ENCODE data around the gene DLEC1. TPM values are rescaled to one million over a fixed set of nuclear protein-coding genes. Genes with fewer than 3 reads are reported as not detected.

The DLEC1 gene
- total and polyA plus RNA-seq, 9 of the 15 experiments (the other 6 are each of a cell fraction or from before 2014, with no cell fraction given) = 0.07 to 0.08 TPM; not detected in 7

DNA sequence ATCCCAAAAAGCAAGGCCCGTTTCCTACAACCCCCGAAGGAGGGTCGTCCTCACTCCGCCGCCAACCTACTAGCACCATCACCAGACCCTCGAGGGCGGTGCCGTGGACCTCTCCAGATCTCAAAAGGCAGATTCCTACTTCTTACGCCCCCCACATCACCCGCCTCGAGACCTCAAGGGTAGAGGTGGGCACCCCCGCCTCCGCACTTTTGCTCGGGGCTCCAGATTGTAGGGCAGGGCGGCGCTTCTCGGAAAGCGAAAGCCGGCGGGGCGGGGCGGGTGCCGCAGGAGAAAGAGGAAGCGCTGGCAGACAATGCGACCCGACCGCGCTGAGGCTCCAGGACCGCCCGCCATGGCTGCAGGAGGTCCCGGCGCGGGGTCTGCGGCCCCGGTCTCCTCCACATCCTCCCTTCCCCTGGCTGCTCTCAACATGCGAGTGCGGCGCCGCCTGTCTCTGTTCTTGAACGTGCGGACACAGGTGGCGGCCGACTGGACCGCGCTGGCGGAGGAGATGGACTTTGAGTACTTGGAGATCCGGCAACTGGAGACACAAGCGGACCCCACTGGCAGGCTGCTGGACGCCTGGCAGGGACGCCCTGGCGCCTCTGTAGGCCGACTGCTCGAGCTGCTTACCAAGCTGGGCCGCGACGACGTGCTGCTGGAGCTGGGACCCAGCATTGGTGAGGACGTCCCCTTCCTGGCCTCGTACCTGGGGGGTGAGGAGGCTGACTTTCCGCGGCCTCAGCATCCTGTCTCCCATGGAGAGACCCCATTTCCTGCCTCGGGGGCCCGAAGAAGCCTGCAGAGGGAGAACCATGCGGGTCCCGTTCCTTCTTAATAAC, 99.6 kb downstream of the DLEC1 start, which contains the start of gene MYD88 (continued):
- TF ChIP-seq SLC30A9 (CRISPR knock-in tag; IDR thresholded peaks at IDR 0.05) (no peak), HNRNPUL1 (IDR thresholded peaks at IDR 0.05; ENCODE audit: low read length) (no peak), SMC3 (conservative IDR thresholded peaks at IDR 0.05; ENCODE audit: insufficient read depth, low read depth, low read length) (0 out of 2 replicates have a peak, but pooled peaks have one; percentile 8), PCBP1 (IDR thresholded peaks at IDR 0.05; ENCODE audit: low read depth, low read length, poor library complexity, severe bottlenecking) (peak; percentile 81), ZNF589 (CRISPR knock-in tag; IDR thresholded peaks at IDR 0.05; ENCODE audit: low read depth) (no peak), CBX2 (IDR thresholded peaks at IDR 0.05; ENCODE audit: insufficient read depth, low read length, poor library complexity, severe bottlenecking) (no peak), ZNF174 (CRISPR knock-in tag; IDR thresholded peaks at IDR 0.05) (no peak), RHOXF2B (CRISPR knock-in tag; conservative IDR thresholded peaks at IDR 0.05) (no peak), MXI1 (IDR thresholded peaks at IDR 0.05; ENCODE audit: low read depth, low read length) (0 out of 2 replicates have a peak, but pooled peaks have one; percentile 60), BDP1 (IDR thresholded peaks at IDR 0.05; ENCODE audit: insufficient read depth, insufficient read length) (no peak), SMARCC2 (IDR thresholded peaks at IDR 0.05; ENCODE audit: low read depth) (no peak), SIRT6 (IDR thresholded peaks at IDR 0.05; ENCODE audit: low read depth, low read length) (no peak), BACH1 (tag; IDR thresholded peaks at IDR 0.05) (no peak), KAT8 (IDR thresholded peaks at IDR 0.05; ENCODE audit: low read depth) (no peak), ZBTB1 (CRISPR knock-in tag; IDR thresholded peaks at IDR 0.05; ENCODE audit: borderline replicate concordance, low read depth) (no peak; the same call in 1 of the 2 replicates), HOMEZ (CRISPR knock-in tag; IDR thresholded peaks at IDR 0.05) (no peak), ZNF133 (CRISPR knock-in tag; IDR thresholded peaks at IDR 0.05) (no peak)
- TF ChIP-seq, protein P1, sequence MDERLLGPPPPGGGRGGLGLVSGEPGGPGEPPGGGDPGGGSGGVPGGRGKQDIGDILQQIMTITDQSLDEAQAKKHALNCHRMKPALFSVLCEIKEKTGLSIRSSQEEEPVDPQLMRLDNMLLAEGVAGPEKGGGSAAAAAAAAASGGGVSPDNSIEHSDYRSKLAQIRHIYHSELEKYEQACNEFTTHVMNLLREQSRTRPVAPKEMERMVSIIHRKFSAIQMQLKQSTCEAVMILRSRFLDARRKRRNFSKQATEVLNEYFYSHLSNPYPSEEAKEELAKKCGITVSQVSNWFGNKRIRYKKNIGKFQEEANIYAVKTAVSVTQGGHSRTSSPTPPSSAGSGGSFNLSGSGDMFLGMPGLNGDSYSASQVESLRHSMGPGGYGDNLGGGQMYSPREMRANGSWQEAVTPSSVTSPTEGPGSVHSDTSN (CRISPR knock-in tag; IDR thresholded peaks at IDR 0.05; ENCODE audit: low read depth) = no peak
- TF ChIP-seq, protein P1 (tag; conservative IDR thresholded peaks at IDR 0.05; ENCODE audit: low read depth) = no peak
- TF ChIP-seq, protein P2, sequence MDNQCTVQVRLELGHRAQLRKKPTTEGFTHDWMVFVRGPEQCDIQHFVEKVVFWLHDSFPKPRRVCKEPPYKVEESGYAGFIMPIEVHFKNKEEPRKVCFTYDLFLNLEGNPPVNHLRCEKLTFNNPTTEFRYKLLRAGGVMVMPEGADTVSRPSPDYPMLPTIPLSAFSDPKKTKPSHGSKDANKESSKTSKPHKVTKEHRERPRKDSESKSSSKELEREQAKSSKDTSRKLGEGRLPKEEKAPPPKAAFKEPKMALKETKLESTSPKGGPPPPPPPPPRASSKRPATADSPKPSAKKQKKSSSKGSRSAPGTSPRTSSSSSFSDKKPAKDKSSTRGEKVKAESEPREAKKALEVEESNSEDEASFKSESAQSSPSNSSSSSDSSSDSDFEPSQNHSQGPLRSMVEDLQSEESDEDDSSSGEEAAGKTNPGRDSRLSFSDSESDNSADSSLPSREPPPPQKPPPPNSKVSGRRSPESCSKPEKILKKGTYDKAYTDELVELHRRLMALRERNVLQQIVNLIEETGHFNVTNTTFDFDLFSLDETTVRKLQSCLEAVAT (IDR thresholded peaks at IDR 0.05) = peak in 1 of 2 experiments; percentile 44; a peak in 1 of 4 replicates
- TF ChIP-seq, protein P3, sequence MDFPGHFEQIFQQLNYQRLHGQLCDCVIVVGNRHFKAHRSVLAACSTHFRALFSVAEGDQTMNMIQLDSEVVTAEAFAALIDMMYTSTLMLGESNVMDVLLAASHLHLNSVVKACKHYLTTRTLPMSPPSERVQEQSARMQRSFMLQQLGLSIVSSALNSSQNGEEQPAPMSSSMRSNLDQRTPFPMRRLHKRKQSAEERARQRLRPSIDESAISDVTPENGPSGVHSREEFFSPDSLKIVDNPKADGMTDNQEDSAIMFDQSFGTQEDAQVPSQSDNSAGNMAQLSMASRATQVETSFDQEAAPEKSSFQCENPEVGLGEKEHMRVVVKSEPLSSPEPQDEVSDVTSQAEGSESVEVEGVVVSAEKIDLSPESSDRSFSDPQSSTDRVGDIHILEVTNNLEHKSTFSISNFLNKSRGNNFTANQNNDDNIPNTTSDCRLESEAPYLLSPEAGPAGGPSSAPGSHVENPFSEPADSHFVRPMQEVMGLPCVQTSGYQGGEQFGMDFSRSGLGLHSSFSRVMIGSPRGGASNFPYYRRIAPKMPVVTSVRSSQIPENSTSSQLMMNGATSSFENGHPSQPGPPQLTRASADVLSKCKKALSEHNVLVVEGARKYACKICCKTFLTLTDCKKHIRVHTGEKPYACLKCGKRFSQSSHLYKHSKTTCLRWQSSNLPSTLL (IDR thresholded peaks at IDR 0.05) = no peak
